Thoracic aorta (tissue), 2 donors: Measurements from ENCODE around the gene OR8K3. TPM values are rescaled to one million over a fixed set of nuclear protein-coding genes. Genes with fewer than 3 reads are reported as not detected.

Experiments
- ATAC-seq: fragments of 150-250 bp; one replicate; pipeline ENCODE4 v1.8.0; 2017; ENCODE audit warnings: low read depth; ENCODE audit not compliant: insufficient number of reproducible peaks, low FRiP score
- DNase-seq: peaks from one replicate; pipeline ENCODE4 v3.0.0-alpha.2; 2020; ENCODE audit warnings: low spot score
- H3K27ac ChIP-seq, 2 donors: fragments of 200-600 bp; sonication (generic); 1 replicate in 1 of 2; 2 replicates in 1 of 2; pipeline ENCODE4 v1.5.1; 2016; ENCODE audit warnings: mild to moderate bottlenecking in 2 of 2, moderate library complexity in 2 of 2
- H3K27me3 ChIP-seq: fragments of 200-600 bp; sonication (generic); replicated peaks from 2 replicates; pipeline ENCODE4 v1.6.0; 2016; ENCODE audit warnings: mild to moderate bottlenecking; ENCODE audit not compliant: insufficient read depth
- H3K36me3 ChIP-seq: fragments of 200-600 bp; sonication (generic); one replicate; pipeline ENCODE4 v1.5.1; 2016
- H3K4me1 ChIP-seq, 2 donors: fragments of 200-600 bp; sonication (generic); 1 replicate in 1 of 2; 2 replicates in 1 of 2; pipeline versions ENCODE4 v1.5.1 to v1.6.0; 2016; ENCODE audit warnings: low read depth in 2 of 2, mild to moderate bottlenecking in 1 of 2; ENCODE audit not compliant: control insufficient read depth in 1 of 2
- H3K4me3 ChIP-seq: fragments of 200-600 bp; sonication (generic); 2 replicates; pipeline ENCODE4 v1.5.1; 2016; ENCODE audit warnings: mild to moderate bottlenecking
- H3K9me3 ChIP-seq: fragments of 200-600 bp; sonication (generic); 2 replicates; pipeline ENCODE4 v1.5.1; 2016
- total RNA-seq, 2 donors: library from RNA; depleted of rRNA; stranded (reverse); fragments of >200 nt; gene quantifications; one replicate each; pipeline versions ENCODE4 v1.1.0 to v1.2.3, GENCODE V29; 2016
- TF ChIP-seq, protein P1 (sequence below): fragments of 200-600 bp; sonication (generic); IDR thresholded peaks from one replicate; pipeline ENCODE4 v1.5.1; 2019; ENCODE audit warnings: antibody characterized with exemption

Gene OR8K3
- total RNA-seq, 2 donors from 2014 or later = not detected

GRCh38 chr11:56307836-56308235, 7.1 kb upstream of the OR8K3 start:
- no peaks in the 10 kb centered on the region for H3K4me1 ChIP-seq
- TF ChIP-seq, protein P1, sequence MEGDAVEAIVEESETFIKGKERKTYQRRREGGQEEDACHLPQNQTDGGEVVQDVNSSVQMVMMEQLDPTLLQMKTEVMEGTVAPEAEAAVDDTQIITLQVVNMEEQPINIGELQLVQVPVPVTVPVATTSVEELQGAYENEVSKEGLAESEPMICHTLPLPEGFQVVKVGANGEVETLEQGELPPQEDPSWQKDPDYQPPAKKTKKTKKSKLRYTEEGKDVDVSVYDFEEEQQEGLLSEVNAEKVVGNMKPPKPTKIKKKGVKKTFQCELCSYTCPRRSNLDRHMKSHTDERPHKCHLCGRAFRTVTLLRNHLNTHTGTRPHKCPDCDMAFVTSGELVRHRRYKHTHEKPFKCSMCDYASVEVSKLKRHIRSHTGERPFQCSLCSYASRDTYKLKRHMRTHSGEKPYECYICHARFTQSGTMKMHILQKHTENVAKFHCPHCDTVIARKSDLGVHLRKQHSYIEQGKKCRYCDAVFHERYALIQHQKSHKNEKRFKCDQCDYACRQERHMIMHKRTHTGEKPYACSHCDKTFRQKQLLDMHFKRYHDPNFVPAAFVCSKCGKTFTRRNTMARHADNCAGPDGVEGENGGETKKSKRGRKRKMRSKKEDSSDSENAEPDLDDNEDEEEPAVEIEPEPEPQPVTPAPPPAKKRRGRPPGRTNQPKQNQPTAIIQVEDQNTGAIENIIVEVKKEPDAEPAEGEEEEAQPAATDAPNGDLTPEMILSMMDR = no peak
- DNase-seq (no peak), ATAC-seq (no peak)
- H3K9me3 ChIP-seq = no peaks in the 10 kb centered on the region
- H3K4me3 ChIP-seq = no peak overlapping the region
- H3K36me3 ChIP-seq = no peaks in the 10 kb centered on the region
- H3K27me3 ChIP-seq = no peaks in the 10 kb centered on the region
- no peak overlapping the region for H3K27ac ChIP-seq

GRCh38 chr11:56331861-56332491, 17.0 kb downstream of the OR8K3 start:
- Histone ChIP-seq H3K4me3 (no peak overlapping the region), H3K4me1 (no peaks in the 10 kb centered on the region), H3K27me3 (no peaks in the 10 kb centered on the region), H3K36me3 (no peaks in the 10 kb centered on the region), H3K27ac (no peak overlapping the region), H3K9me3 (no peaks in the 10 kb centered on the region)
- TF ChIP-seq, protein P1 = no peak
- DNase-seq (no peak), ATAC-seq (no peak)

GRCh38 chr11:56333156-56333555, 18.2 kb downstream of the OR8K3 start:
- ATAC-seq (no peak), DNase-seq (no peak)
- TF ChIP-seq, protein P1 = no peak
- Histone ChIP-seq H3K4me1 (no peaks in the 10 kb centered on the region), H3K9me3 (no peaks in the 10 kb centered on the region), H3K36me3 (no peaks in the 10 kb centered on the region), H3K27ac (no peak overlapping the region), H3K4me3 (no peak overlapping the region), H3K27me3 (no peaks in the 10 kb centered on the region)

DNA sequence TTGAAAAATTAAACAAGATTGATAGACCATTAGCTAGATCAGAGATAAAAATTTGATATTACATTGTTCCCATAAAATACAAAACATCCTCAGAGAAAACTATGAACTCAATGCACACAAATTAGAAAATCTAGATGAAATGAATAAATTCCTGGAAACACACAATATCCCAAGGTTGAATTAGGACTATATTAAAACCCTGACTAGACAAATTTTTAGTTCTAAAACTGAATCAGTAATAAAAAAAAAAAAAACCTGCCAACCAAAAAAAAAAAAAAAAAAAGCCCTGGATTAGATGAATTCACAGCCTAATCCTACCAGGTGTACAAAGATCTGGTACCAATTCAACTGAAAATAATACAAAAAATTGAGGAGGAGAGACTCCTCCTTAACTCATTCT, 25.3 kb downstream of the OR8K3 start:
- ATAC-seq (no peak), DNase-seq (no peak)
- no peak overlapping the region for H3K4me3 ChIP-seq
- no peaks in the 10 kb centered on the region for H3K36me3 ChIP-seq
- H3K27ac ChIP-seq = no peak overlapping the region
- H3K27me3 ChIP-seq = no peaks in the 10 kb centered on the region
- no peaks in the 10 kb centered on the region for H3K4me1 ChIP-seq
- TF ChIP-seq, protein P1 = no peak
- no peaks in the 10 kb centered on the region for H3K9me3 ChIP-seq

- TF ChIP-seq, protein P1 = no peak
- no peak within 1 kb of the TSS for H3K4me3 ChIP-seq
- no peak for DNase-seq
- H3K36me3 ChIP-seq = no peaks in the 10 kb centered on the region
- no peaks in the 10 kb centered on the region for H3K4me1 ChIP-seq
- no peaks in the 10 kb centered on the region for H3K27me3 ChIP-seq
- no peak within 1 kb of the TSS for H3K27ac ChIP-seq
- ATAC-seq = no peak
- no peaks in the 10 kb centered on the region for H3K9me3 ChIP-seq
These were observed 30.8 kb downstream of the OR8K3 start, which contains the start of gene OR8K1 for GRCh38 chr11:56345739-56346138. Gene OR8K1 (plus strand): TSS chr11:56346039. CDS start chr11:56346039, 0 bp downstream.
